Neutrophil (primary cell): Measurements from ENCODE around the gene VENTX.

Source experiments
- H3K27ac ChIP-seq: fragments of 200-600 bp; sonication (generic); 2 replicates; pipeline ENCODE4 v1.5.1; 2016; ENCODE audit warnings: mild to moderate bottlenecking, moderate library complexity
- H3K27me3 ChIP-seq: fragments of 200-600 bp; sonication (generic); 2 replicates; pipeline ENCODE4 v1.6.0; 2016; ENCODE audit warnings: mild to moderate bottlenecking
- H3K36me3 ChIP-seq: fragments of 200-600 bp; sonication (generic); 2 replicates; pipeline ENCODE4 v1.5.1; 2017
- H3K4me1 ChIP-seq, 2 experiments: fragments of 200-600 bp in 1 of 2; sonication (generic) in 1 of 2; 1 replicate in 1 of 2; 2 replicates in 1 of 2; pipeline versions ENCODE4 v1.5.1 to v1.6.1; 2013 to 2016; ENCODE audit warnings: low read depth in 1 of 2, low read length in 1 of 2, mild to moderate bottlenecking in 1 of 2, moderate library complexity in 1 of 2; ENCODE audit not compliant: control insufficient read depth in 1 of 2, insufficient read depth in 1 of 2
- H3K4me3 ChIP-seq, 2 experiments: fragments of 200-600 bp in 1 of 2; sonication (generic) in 1 of 2; 1 replicate in 1 of 2; 2 replicates in 1 of 2; pipeline ENCODE4 v1.5.1; 2013 to 2016; ENCODE audit warnings: low read depth in 1 of 2, low read length in 1 of 2, mild to moderate bottlenecking in 1 of 2, moderate library complexity in 1 of 2
- H3K9me3 ChIP-seq: fragments of 200-600 bp; sonication (generic); 2 replicates; pipeline ENCODE4 v1.5.1; 2016
- TF ChIP-seq, protein P1 (sequence below): fragments of 200-600 bp; sonication (generic); IDR thresholded peaks from 2 replicates; pipeline ENCODE4 v1.5.1; 2016; ENCODE audit warnings: antibody characterized with exemption

The VENTX gene

DNA sequence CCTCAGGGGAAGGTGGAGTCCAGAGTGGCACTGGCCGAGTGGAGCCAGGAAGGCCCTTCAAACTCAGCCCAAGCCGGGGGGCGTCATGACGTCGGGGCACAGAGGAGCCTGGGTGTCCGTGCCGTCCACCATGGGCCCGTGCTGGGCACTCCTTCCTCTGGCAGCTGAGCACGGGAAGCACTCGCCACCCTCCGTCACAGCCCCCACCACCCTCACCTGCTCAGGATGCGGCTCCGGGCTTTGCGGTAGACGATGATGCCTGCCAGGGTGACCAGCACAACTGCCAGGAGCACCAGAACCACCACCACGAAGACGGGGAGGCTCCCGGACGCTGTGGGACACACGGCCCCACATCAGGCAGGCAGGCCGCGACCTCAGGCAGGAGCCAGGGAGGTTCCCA lies 30.9 kb downstream of the VENTX start:
- Histone ChIP-seq H3K27me3 (no peaks in the 10 kb centered on the region), H3K27ac (peak overlapping the region; percentile 49), H3K4me3 (no peak overlapping the region), H3K9me3 (no peaks in the 10 kb centered on the region), H3K4me1 (peaks cover 26 to 40% of the 10 kb centered on the region in 2 experiments), H3K36me3 (peaks cover 100% of the 10 kb centered on the region)
- TF ChIP-seq, protein P1, sequence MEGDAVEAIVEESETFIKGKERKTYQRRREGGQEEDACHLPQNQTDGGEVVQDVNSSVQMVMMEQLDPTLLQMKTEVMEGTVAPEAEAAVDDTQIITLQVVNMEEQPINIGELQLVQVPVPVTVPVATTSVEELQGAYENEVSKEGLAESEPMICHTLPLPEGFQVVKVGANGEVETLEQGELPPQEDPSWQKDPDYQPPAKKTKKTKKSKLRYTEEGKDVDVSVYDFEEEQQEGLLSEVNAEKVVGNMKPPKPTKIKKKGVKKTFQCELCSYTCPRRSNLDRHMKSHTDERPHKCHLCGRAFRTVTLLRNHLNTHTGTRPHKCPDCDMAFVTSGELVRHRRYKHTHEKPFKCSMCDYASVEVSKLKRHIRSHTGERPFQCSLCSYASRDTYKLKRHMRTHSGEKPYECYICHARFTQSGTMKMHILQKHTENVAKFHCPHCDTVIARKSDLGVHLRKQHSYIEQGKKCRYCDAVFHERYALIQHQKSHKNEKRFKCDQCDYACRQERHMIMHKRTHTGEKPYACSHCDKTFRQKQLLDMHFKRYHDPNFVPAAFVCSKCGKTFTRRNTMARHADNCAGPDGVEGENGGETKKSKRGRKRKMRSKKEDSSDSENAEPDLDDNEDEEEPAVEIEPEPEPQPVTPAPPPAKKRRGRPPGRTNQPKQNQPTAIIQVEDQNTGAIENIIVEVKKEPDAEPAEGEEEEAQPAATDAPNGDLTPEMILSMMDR = no peak

GRCh38 chr10:133269367-133269766 lies 31.7 kb downstream of the VENTX start:
- Histone ChIP-seq H3K36me3 (peaks cover 100% of the 10 kb centered on the region), H3K27me3 (no peaks in the 10 kb centered on the region), H3K4me3 (no peak overlapping the region), H3K4me1 (peaks cover 25 to 40% of the 10 kb centered on the region in 2 experiments), H3K9me3 (no peaks in the 10 kb centered on the region), H3K27ac (peak overlapping the region; percentile 39)
- TF ChIP-seq, protein P1 = no peak

- H3K4me3 ChIP-seq = no peak overlapping the region
- H3K4me1 ChIP-seq = peaks cover 23 to 33% of the 10 kb centered on the region in 2 experiments
- peaks cover 100% of the 10 kb centered on the region for H3K36me3 ChIP-seq
- H3K27ac ChIP-seq = no peak overlapping the region
- no peaks in the 10 kb centered on the region for H3K27me3 ChIP-seq
- H3K9me3 ChIP-seq = no peaks in the 10 kb centered on the region
- TF ChIP-seq, protein P1 = no peak
These were observed 32.5 kb downstream of the VENTX start for GRCh38 chr10:133270204-133270603.

- H3K27ac ChIP-seq = peak overlapping the region; percentile 8
- no peaks in the 10 kb centered on the region for H3K27me3 ChIP-seq
- TF ChIP-seq, protein P1 = no peak
- H3K9me3 ChIP-seq = no peaks in the 10 kb centered on the region
- no peak overlapping the region for H3K4me3 ChIP-seq
- peaks cover 16 to 26% of the 10 kb centered on the region in 2 experiments for H3K4me1 ChIP-seq
- peaks cover 96% of the 10 kb centered on the region for H3K36me3 ChIP-seq
These were observed 33.2 kb downstream of the VENTX start for GRCh38 chr10:133270773-133271297.

GRCh38 chr10:133271521-133272300 lies 34.1 kb downstream of the VENTX start:
- no peak overlapping the region for H3K4me3 ChIP-seq
- TF ChIP-seq, protein P1 = no peak
- H3K27ac ChIP-seq = peak overlapping the region; percentile 18
- no peaks in the 10 kb centered on the region for H3K9me3 ChIP-seq
- peaks cover 87% of the 10 kb centered on the region for H3K36me3 ChIP-seq
- H3K27me3 ChIP-seq = no peaks in the 10 kb centered on the region
- H3K4me1 ChIP-seq = peaks cover 18 to 24% of the 10 kb centered on the region in 2 experiments
